ENCODE measurements around the gene CACNA1C.

CACNA1C gene

DNA sequence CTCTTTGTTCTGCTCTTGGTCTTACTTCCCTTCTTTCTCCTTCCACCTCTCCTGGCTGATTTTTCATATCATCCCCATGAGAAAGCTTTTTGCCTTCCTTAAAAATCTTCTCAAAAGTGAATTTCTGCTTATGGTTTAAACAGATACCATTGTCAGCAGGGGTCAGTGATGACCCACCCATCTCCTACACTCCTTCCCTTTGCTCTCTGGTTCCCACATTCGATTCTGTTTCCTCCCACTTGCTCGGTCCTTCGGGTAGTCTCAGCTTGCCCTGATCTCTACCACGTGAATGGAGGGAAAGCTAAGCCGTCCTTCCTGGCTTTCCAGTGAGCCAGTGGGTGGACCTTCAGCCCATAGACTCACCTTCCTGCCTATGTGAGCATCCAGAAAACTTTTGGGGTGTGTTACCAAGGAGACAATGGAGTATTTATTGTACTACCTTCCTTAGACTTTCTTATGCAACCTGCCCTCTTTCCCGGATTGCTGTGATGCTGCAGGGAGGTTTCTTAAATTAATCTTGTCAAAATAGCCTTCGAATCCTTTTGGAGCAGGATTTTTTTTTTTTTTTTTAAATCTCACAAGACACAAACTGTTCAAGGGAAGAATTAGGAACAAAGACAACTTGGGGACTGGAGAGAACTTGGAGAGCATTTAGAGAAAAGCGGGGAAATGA is 306.3 kb downstream of the CACNA1C start:
- peaks cover 5% of the 10 kb centered on the region for H3K27me3 ChIP-seq (ENCODE audit: insufficient read depth, low read length)
- no peaks in the 10 kb centered on the region for H3K4me1 ChIP-seq (ENCODE audit: insufficient read depth, low read length)
- no peak overlapping the region for H3K4me3 ChIP-seq (ENCODE audit: low read length)
- H3K36me3 ChIP-seq (ENCODE audit: insufficient read depth, low read length), result no peaks in the 10 kb centered on the region
- no peaks in the 10 kb centered on the region for H3K9me3 ChIP-seq (ENCODE audit: low read length)
- no peak overlapping the region for H2AFZ ChIP-seq (ENCODE audit: low read depth, low read length)

DNA sequence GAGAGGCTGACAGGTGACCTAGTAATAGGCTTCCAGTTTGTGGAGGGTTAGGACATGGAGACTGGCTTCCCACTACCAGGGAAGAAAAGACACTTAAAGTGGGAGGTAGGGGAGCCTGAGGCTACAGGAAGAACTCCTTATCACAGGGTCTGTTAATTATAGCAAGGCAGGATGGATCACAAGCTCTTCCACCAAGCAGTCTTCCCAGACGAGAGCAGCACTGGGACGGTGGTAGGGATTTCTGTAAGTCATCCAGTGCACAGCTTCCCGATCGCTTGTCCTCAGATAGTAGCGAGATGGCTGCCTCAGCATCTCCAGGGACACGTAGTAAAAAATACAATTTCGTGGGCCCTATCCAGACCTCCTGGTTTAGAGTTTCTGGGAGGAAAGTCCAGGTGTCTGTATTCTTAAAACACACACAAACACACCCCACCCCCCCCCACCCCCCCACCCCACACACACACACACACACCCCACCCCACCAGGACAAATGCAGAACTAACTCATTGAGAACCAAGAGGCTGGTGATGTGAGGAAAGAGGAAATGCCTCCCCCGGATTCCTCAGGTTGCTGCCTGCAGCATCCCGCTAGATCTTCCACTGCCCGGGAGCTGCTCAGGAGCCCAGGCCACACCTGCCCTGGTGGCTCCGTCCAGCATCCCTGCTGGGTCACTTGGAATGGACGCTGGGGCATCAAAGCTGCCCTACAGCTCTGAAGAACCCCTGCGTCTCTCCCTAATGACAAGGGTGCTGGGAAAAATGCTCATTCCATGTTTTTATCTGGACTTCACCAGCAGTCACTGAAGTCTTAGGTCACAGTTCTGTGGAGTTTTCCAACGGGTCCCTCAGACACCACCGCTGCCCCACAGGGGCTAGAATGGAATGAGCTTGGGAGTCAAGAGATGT is 307.2 kb downstream of the CACNA1C start:
- Histone ChIP-seq H3K4me1 (ENCODE audit: insufficient read depth, low read length) (no peaks in the 10 kb centered on the region), H2AFZ (ENCODE audit: low read depth, low read length) (no peak overlapping the region), H3K27me3 (ENCODE audit: insufficient read depth, low read length) (no peaks in the 10 kb centered on the region), H3K4me3 (ENCODE audit: low read length) (no peak overlapping the region), H3K9me3 (ENCODE audit: low read length) (no peaks in the 10 kb centered on the region), H3K36me3 (ENCODE audit: insufficient read depth, low read length) (no peaks in the 10 kb centered on the region)

- H3K4me3 ChIP-seq (ENCODE audit: low read length), result no peak overlapping the region
- H3K9me3 ChIP-seq (ENCODE audit: low read length), result no peaks in the 10 kb centered on the region
- H2AFZ ChIP-seq (ENCODE audit: low read depth, low read length), result no peak overlapping the region
- no peaks in the 10 kb centered on the region for H3K27me3 ChIP-seq (ENCODE audit: insufficient read depth, low read length)
- H3K4me1 ChIP-seq (ENCODE audit: insufficient read depth, low read length), result no peaks in the 10 kb centered on the region
- H3K36me3 ChIP-seq (ENCODE audit: insufficient read depth, low read length), result no peaks in the 10 kb centered on the region
Observed at GRCh38 chr12:2360630-2361170, 307.9 kb downstream of the CACNA1C start.

DNA sequence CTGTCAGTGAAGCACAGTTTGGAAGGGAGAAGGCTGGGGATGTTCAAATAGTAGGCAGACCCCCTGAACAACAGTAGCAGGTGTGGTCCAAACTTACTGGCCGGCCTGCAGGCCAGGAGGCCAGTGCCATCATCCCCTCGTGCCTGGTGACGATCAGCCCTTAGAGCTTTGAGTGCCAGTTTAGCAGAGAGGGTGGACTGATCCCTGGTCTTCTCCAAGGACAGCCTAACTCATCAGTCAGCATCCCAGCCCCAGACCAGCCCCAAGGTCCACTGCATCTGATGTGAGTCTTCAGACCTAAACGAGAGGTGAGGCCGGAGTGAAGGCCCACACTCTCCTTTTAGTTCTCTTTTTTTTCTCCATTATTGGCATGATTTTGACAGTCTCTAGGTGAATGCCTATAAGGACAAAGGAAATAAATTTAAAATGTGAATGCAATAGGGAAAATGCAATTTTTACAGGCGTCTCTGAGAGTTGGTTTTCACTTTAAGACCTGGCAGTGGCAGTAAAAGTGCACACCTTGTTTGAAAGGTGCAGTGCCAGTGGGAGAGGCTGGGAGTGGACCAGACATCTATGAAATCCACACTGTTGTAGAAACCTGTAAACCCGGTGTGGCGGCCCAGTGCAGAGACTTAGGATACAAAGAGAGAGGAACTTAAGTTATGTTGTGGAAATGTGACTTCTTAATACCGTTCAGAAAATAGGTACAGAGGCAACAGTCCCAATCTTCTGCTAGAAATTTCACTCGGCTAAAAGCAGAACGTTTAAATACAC is 311.2 kb downstream of the CACNA1C start:
- no peak overlapping the region for H2AFZ ChIP-seq (ENCODE audit: low read depth, low read length)
- H3K27me3 ChIP-seq (ENCODE audit: insufficient read depth, low read length), result no peaks in the 10 kb centered on the region
- H3K9me3 ChIP-seq (ENCODE audit: low read length), result no peaks in the 10 kb centered on the region
- H3K4me1 ChIP-seq (ENCODE audit: insufficient read depth, low read length), result no peaks in the 10 kb centered on the region
- H3K4me3 ChIP-seq (ENCODE audit: low read length), result no peak overlapping the region
- H3K36me3 ChIP-seq (ENCODE audit: insufficient read depth, low read length), result no peaks in the 10 kb centered on the region

DNA sequence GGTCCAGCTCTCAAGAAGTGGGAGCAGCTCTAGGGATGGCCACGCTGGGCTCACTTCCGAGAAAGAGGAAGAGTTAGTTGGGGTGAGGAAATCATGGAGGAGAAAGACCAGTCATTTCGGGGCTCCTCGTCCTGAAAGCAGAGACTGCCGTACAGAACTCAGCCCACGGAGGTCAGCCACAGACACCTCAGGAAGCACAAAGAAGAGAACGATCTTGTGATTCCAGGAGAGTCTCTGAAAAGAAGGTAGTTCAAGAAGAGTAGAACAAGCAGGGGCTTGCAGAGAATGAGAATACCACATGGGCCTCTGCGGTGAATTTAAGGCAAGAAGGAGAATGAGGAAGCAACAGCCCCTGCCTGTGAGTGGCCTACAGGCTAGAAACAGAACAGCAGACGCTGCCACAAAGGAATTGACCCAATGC is 311.9 kb downstream of the CACNA1C start:
- no peaks in the 10 kb centered on the region for H3K27me3 ChIP-seq (ENCODE audit: insufficient read depth, low read length)
- H3K4me3 ChIP-seq (ENCODE audit: low read length), result no peak overlapping the region
- no peak overlapping the region for H2AFZ ChIP-seq (ENCODE audit: low read depth, low read length)
- H3K4me1 ChIP-seq (ENCODE audit: insufficient read depth, low read length), result no peaks in the 10 kb centered on the region
- no peaks in the 10 kb centered on the region for H3K9me3 ChIP-seq (ENCODE audit: low read length)
- no peaks in the 10 kb centered on the region for H3K36me3 ChIP-seq (ENCODE audit: insufficient read depth, low read length)

DNA sequence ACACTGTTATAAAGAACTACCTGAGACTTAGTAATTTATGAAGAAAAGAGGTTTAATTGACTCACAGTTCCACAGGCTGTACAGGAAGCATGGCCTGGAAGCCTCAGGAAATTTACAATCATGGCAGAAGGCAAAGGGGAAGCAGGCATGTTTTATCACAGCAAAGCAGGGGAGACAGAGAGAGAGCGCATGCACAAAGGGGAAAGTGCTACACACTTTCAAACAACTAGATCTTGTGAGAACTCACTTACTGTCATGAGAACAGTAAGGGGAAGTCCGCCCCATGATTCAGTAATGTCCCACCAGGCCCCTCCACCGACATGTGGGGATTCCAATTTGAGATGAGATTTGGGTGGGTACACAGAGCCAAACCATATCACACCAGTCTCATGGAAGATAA is 313.9 kb downstream of the CACNA1C start:
- no peaks in the 10 kb centered on the region for H3K9me3 ChIP-seq (ENCODE audit: low read length)
- no peaks in the 10 kb centered on the region for H3K36me3 ChIP-seq (ENCODE audit: insufficient read depth, low read length)
- no peak overlapping the region for H3K4me3 ChIP-seq (ENCODE audit: low read length)
- no peaks in the 10 kb centered on the region for H3K4me1 ChIP-seq (ENCODE audit: insufficient read depth, low read length)
- no peak overlapping the region for H2AFZ ChIP-seq (ENCODE audit: low read depth, low read length)
- no peaks in the 10 kb centered on the region for H3K27me3 ChIP-seq (ENCODE audit: insufficient read depth, low read length)

GRCh38 chr12:2372178-2372577 is 319.4 kb downstream of the CACNA1C start:
- H3K4me1 ChIP-seq (ENCODE audit: insufficient read depth, low read length), result no peaks in the 10 kb centered on the region
- H3K4me3 ChIP-seq (ENCODE audit: low read length), result no peak overlapping the region
- H3K9me3 ChIP-seq (ENCODE audit: low read length), result no peaks in the 10 kb centered on the region
- H2AFZ ChIP-seq (ENCODE audit: low read depth, low read length), result no peak overlapping the region
- H3K36me3 ChIP-seq (ENCODE audit: insufficient read depth, low read length), result no peaks in the 10 kb centered on the region
- no peaks in the 10 kb centered on the region for H3K27me3 ChIP-seq (ENCODE audit: insufficient read depth, low read length)

DNA sequence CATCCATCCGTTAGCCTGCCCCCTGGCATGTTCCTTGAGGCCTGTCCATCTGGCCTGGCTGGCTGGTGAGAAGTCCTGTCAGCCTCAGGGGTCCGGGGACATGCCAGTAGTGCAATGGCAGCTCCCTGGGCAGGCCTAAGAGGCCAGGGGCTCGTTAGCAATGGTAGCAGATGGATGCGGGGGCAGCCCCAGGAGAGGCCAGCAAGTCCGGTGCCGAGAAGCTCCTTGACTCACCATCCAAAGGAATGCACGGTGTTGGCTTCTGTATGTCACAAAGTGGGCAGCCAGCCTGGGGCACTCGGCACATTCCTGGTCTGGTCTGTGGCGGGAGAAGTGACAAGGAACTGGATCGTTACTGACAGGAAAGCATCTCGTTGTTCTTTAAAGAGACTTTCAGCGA is 319.9 kb downstream of the CACNA1C start:
- Histone ChIP-seq H3K27me3 (ENCODE audit: insufficient read depth, low read length) (no peaks in the 10 kb centered on the region), H3K36me3 (ENCODE audit: insufficient read depth, low read length) (no peaks in the 10 kb centered on the region), H3K9me3 (ENCODE audit: low read length) (no peaks in the 10 kb centered on the region), H3K4me1 (ENCODE audit: insufficient read depth, low read length) (no peaks in the 10 kb centered on the region), H3K4me3 (ENCODE audit: low read length) (no peak overlapping the region), H2AFZ (ENCODE audit: low read depth, low read length) (no peak overlapping the region)

DNA sequence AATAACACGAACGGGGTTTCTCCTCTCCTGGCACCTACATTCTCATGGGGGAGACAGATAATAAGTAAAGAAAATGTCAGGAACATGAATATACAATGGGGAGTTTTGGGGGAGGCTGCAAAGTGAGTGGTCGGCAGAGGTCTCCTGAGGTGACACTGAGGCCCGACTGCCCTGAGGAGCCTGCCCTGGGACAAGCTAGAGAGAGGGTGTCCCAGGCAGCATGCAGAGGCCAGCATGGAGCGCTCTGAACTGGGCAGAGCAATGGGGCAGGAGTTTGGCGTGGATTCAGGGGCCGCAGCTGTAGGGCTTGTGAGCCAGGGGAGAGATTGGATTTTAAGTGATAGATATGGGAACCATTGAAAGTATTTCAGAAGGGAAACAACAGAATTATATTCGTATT is 320.5 kb downstream of the CACNA1C start:
- no peak overlapping the region for H2AFZ ChIP-seq (ENCODE audit: low read depth, low read length)
- no peaks in the 10 kb centered on the region for H3K27me3 ChIP-seq (ENCODE audit: insufficient read depth, low read length)
- no peaks in the 10 kb centered on the region for H3K36me3 ChIP-seq (ENCODE audit: insufficient read depth, low read length)
- H3K4me3 ChIP-seq (ENCODE audit: low read length), result no peak overlapping the region
- no peaks in the 10 kb centered on the region for H3K9me3 ChIP-seq (ENCODE audit: low read length)
- no peaks in the 10 kb centered on the region for H3K4me1 ChIP-seq (ENCODE audit: insufficient read depth, low read length)

DNA sequence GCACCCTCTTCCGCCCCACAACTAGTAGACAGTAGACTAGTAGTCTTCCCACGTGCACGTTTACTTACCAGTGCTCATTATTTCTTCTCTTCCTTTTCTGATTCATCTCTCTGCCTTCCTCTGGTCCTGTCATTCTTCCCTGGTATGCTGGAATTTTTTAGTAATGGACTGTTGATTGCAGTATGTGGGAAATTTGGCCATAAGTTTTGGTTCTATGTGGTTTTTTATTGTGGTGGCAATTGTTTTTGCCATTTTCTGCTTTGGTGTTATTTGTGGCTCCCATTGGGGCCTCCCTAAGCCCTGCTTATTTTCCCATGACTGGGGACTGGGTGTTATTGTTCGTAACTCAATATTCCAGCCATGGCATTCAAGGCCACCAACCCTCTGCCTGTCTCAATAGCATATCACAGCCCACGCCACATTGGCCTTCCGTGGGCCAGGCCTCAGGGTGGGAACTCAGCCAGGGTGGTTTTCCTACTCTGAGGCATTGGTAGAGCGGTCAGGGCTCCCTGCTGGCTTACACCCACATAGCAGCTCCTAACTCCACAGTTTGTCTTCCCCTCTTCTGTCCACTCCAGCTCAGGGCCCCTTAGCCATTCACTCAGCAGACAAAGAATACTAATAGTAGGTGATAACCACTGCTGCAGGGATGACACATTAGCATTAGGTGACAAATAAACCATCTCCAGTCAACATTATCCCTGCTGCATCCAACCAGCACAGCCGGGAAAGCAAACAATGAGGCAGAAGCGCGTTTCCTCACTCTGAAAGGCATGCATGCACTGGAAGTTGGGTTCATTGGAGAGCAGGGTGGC is 321.5 kb downstream of the CACNA1C start:
- Histone ChIP-seq H3K4me3 (ENCODE audit: low read length) (no peak overlapping the region), H3K36me3 (ENCODE audit: insufficient read depth, low read length) (no peaks in the 10 kb centered on the region), H3K9me3 (ENCODE audit: low read length) (no peaks in the 10 kb centered on the region), H2AFZ (ENCODE audit: low read depth, low read length) (no peak overlapping the region), H3K27me3 (ENCODE audit: insufficient read depth, low read length) (no peaks in the 10 kb centered on the region), H3K4me1 (ENCODE audit: insufficient read depth, low read length) (no peaks in the 10 kb centered on the region)

DNA sequence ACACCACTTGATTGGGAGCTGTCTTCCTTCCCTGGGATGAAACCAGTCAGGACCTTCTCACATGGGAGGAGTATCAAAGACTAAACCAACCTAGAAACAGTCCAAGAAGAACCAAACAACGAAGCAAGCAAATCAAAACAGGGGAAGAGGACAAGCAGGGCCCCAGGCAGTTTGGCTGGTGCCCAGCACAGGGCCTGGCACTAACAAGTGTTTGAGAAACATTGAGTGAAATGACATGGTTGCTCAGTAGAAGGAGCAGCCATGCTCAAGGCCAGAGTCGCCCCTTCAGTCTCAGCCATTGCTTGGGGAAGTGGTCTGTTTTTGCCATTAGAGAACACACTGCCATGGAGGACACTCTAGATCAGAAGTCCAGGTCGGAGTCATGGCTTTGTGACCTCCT is 323.1 kb downstream of the CACNA1C start:
- Histone ChIP-seq H3K9me3 (ENCODE audit: low read length) (no peaks in the 10 kb centered on the region), H2AFZ (ENCODE audit: low read depth, low read length) (no peak overlapping the region), H3K4me3 (ENCODE audit: low read length) (no peak overlapping the region), H3K36me3 (ENCODE audit: insufficient read depth, low read length) (no peaks in the 10 kb centered on the region), H3K27me3 (ENCODE audit: insufficient read depth, low read length) (no peaks in the 10 kb centered on the region), H3K4me1 (ENCODE audit: insufficient read depth, low read length) (no peaks in the 10 kb centered on the region)

- Histone ChIP-seq H3K4me3 (ENCODE audit: low read length) (no peak overlapping the region), H3K4me1 (ENCODE audit: insufficient read depth, low read length) (no peaks in the 10 kb centered on the region), H3K9me3 (ENCODE audit: low read length) (no peaks in the 10 kb centered on the region), H2AFZ (ENCODE audit: low read depth, low read length) (no peak overlapping the region), H3K27me3 (ENCODE audit: insufficient read depth, low read length) (no peaks in the 10 kb centered on the region), H3K36me3 (ENCODE audit: insufficient read depth, low read length) (no peaks in the 10 kb centered on the region)
Observed at GRCh38 chr12:2376908-2377657, 324.3 kb downstream of the CACNA1C start.

Data from neuron (in vitro differentiated cells).